ENCODE results near the gene GPA33. TPM values are rescaled to one million over a fixed set of nuclear protein-coding genes. Genes with fewer than 3 reads are reported as not detected.

Gene GPA33
- total RNA-seq, 2 donors from 2014 or later: 5.3 to 7.6 TPM

GRCh38 chr1:167003711-167004110 lies 86.5 kb downstream of the GPA33 start:
- no peak for ATAC-seq
- Mint-ChIP-seq H3K27ac (no peak overlapping the region), H3K4me1 (no peaks in the 10 kb centered on the region), H3K4me3 (no peak overlapping the region), H3K36me3 (ENCODE audit: low read depth) (no peaks in the 10 kb centered on the region), H3K27me3 (peaks cover 29% of the 10 kb centered on the region)
- no peaks in the 10 kb centered on the region for H3K9me3 ChIP-seq (ENCODE audit: control insufficient read depth, low read length, poor library complexity, severe bottlenecking)
- DNase-seq: no peak

Other genes starting within 250 kb of the GPA33 start
- 10 to 100 TPM; 12.0 to 13.1 TPM for gene TADA1, start 214.1 kb downstream of the GPA33 start, total RNA-seq
- under 1 TPM; 0.20 to 0.34 TPM for gene ILDR2, start 114.8 kb downstream of the GPA33 start, total RNA-seq
- gene MAEL, start 101.1 kb downstream of the GPA33 start, total RNA-seq: not detected
- gene STYXL2, start 3.7 kb upstream of the GPA33 start, total RNA-seq: not detected
- 10 to 100 TPM; 28.7 to 31.2 TPM for gene POU2F1, start 130.5 kb upstream of the GPA33 start, total RNA-seq

All from T-helper 17 cell (primary cell).